Omental fat pad (tissue), 4 donors: Measurements from ENCODE around the gene LRCH2. TPM values are rescaled to one million over a fixed set of nuclear protein-coding genes. Genes with fewer than 3 reads are reported as not detected.

Experiments used
- ATAC-seq: fragments of 150-250 bp; one replicate; pipeline ENCODE4 v1.9.1; 2016; ENCODE audit warnings: mild to moderate bottlenecking, moderate library complexity; ENCODE audit not compliant: low FRiP score
- DNase-seq: peaks from one replicate; pipeline ENCODE4 v3.0.0-alpha.2; 2019; ENCODE audit warnings: low spot score
- small RNA-seq: library from RNA; depleted of rRNA; stranded (forward); fragments of <200 nt; gene quantifications from one replicate; pipeline ENCODE3, GENCODE V24; 2016
- total RNA-seq, 4 donors: library from RNA; depleted of rRNA; stranded (reverse); fragments of >200 nt; gene quantifications; one replicate each; pipeline ENCODE4 v1.1.0, GENCODE V29; 2016
- TF ChIP-seq, protein P1 (sequence below), 3 donors: fragments of 450-650 bp; IDR thresholded peaks; one replicate each; pipeline ENCODE4 v1.5.1; 2016 to 2017; ENCODE audit warnings: antibody characterized with exemption in 3 of 3, mild to moderate bottlenecking in 3 of 3, moderate library complexity in 2 of 3

Gene LRCH2
- total RNA-seq, 4 donors from 2014 or later: 2.2 to 10.6 (median 3.4) TPM

DNA sequence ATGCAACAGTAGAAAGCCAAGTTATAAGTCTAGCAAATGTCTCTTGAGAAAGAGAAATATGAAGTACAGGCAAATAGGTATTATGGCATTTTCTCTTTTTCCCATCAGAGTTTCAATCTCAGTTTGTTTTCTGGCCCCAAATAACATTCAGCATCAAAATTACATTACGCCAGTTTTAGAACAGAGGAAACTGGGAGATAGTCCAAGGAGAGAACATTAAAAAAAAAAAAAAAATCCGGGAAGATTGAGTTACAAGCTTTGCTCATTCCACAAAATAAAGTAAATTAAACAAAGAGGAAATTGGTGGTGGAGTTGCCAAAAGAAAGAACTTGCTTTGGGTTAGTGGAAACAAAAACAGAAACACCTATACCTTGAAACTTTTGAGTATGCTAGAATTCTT is 166.1 kb downstream of the LRCH2 start:
- TF ChIP-seq, protein P1, sequence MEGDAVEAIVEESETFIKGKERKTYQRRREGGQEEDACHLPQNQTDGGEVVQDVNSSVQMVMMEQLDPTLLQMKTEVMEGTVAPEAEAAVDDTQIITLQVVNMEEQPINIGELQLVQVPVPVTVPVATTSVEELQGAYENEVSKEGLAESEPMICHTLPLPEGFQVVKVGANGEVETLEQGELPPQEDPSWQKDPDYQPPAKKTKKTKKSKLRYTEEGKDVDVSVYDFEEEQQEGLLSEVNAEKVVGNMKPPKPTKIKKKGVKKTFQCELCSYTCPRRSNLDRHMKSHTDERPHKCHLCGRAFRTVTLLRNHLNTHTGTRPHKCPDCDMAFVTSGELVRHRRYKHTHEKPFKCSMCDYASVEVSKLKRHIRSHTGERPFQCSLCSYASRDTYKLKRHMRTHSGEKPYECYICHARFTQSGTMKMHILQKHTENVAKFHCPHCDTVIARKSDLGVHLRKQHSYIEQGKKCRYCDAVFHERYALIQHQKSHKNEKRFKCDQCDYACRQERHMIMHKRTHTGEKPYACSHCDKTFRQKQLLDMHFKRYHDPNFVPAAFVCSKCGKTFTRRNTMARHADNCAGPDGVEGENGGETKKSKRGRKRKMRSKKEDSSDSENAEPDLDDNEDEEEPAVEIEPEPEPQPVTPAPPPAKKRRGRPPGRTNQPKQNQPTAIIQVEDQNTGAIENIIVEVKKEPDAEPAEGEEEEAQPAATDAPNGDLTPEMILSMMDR (IDR thresholded peaks at IDR 0.05): no peak
- no peak for DNase-seq
- no peak for ATAC-seq

DNA sequence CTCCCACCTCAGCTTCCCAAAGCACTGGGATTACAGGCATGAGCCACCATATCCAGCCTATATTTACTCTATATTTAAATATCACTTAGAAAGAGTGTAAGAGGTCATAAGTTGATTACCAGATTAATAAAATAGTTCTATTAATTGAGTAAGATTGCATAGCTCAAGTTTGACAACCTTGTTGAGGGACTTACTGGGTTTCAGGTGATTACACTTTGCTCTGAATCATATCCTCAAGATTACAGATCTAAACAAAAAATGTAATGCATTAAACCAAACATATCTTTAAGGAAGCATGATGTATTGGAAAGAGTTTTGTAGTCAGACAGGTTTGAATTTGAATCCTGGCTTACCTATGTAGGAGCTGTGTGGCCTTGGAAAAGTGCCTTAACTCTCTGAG is 168.6 kb downstream of the LRCH2 start:
- no peak for DNase-seq
- TF ChIP-seq, protein P1 (IDR thresholded peaks at IDR 0.05): no peak
- ATAC-seq: no peak

Small RNA genes lying within 50 kb of the gene (small RNA-seq; reads per million reads assigned to genes)
- gene RF00019 (not detected), gene SNORA35B (30.3 reads per million, percentile 94 among the genes with 10 or more reads in this experiment)

Other genes starting within 250 kb of the LRCH2 start
- 1 to 10 TPM in 1 of 4 donors, under 1 TPM in 2, not detected in 1; 0.28 to 2.9 (median 0.56) TPM for gene IL13RA2, start 216.5 kb downstream of the LRCH2 start, total RNA-seq
- not detected for gene RBMXL3, start 44.7 kb downstream of the LRCH2 start, total RNA-seq
- gene LUZP4, start 55.6 kb upstream of the LRCH2 start, total RNA-seq: not detected